HEK293T (cell line): ENCODE data around the gene CRTC2.

ENCODE experiments used
- CTCF ChIA-PET: fragments of 350-600 bp; formaldehyde crosslinking; extraction: SDS; loops from one replicate; lab custom pipeline; 2021; ENCODE audit warnings: antibody characterized with exemption, inconsistent platforms; lab: Yijun Ruan, JAX
- POLR2A ChIA-PET: fragments of 350-600 bp; formaldehyde crosslinking; extraction: SDS; loops from one replicate; lab custom pipeline; 2020; ENCODE audit warnings: antibody characterized with exemption, inconsistent platforms; lab: Yijun Ruan, JAX
- DNase-seq: peaks from one replicate; pipeline ENCODE4 v3.0.0; 2012; ENCODE audit warnings: mixed read lengths; ENCODE audit errors: extremely low spot score
- ARNT ChIP-seq: fragments of 450-650 bp; IDR thresholded peaks from 2 replicates; pipeline ENCODE4 v1.6.1; 2017; ENCODE audit warnings: mild to moderate bottlenecking
- BHLHE40 ChIP-seq: fragments of 450-650 bp; IDR thresholded peaks from 2 replicates; pipeline ENCODE4 v1.6.1; 2016; ENCODE audit warnings: mild to moderate bottlenecking, moderate library complexity, borderline replicate concordance
- CTBP1 ChIP-seq: fragments of 450-650 bp; IDR thresholded peaks from 2 replicates; pipeline ENCODE4 v1.6.1; 2016; ENCODE audit warnings: borderline replicate concordance
- ELF4 ChIP-seq: fragments of 450-650 bp; IDR thresholded peaks from 2 replicates; pipeline ENCODE4 v1.6.1; 2017; ENCODE audit warnings: antibody characterized with exemption
- FOXA1 ChIP-seq: fragments of 450-650 bp; IDR thresholded peaks from 2 replicates; pipeline ENCODE4 v1.6.1; 2016; ENCODE audit warnings: mild to moderate bottlenecking
- FOXK2 ChIP-seq: fragments of 450-650 bp; IDR thresholded peaks from 2 replicates; pipeline ENCODE4 v1.6.1; 2016; ENCODE audit warnings: mild to moderate bottlenecking
- FOXM1 ChIP-seq: fragments of 450-650 bp; IDR thresholded peaks from 2 replicates; pipeline ENCODE4 v1.6.1; 2017; ENCODE audit warnings: mild to moderate bottlenecking, borderline replicate concordance
- HDGF ChIP-seq: fragments of 450-650 bp; IDR thresholded peaks from 2 replicates; pipeline ENCODE4 v1.6.1; 2017; ENCODE audit warnings: antibody characterized with exemption, borderline replicate concordance
- L3MBTL2 ChIP-seq: fragments of 450-650 bp; conservative IDR thresholded peaks from 2 replicates; pipeline ENCODE4 v1.6.1; 2016; ENCODE audit warnings: mild to moderate bottlenecking
- LEF1 ChIP-seq: fragments of 450-650 bp; IDR thresholded peaks from 2 replicates; pipeline ENCODE4 v1.6.1; 2017; ENCODE audit warnings: mild to moderate bottlenecking, borderline replicate concordance
- NFRKB ChIP-seq: fragments of 450-650 bp; IDR thresholded peaks from 2 replicates; pipeline ENCODE4 v1.6.1; 2016; ENCODE audit warnings: mild to moderate bottlenecking, moderate library complexity
- PKNOX1 ChIP-seq: fragments of 450-650 bp; IDR thresholded peaks from 2 replicates; pipeline ENCODE4 v1.6.1; 2016
- SP1 ChIP-seq: fragments of 450-650 bp; IDR thresholded peaks from 2 replicates; pipeline ENCODE4 v1.6.1; 2017
- SUZ12 ChIP-seq: fragments of 450-650 bp; IDR thresholded peaks from 2 replicates; pipeline ENCODE4 v1.6.1; 2016; ENCODE audit warnings: mild to moderate bottlenecking
- TARDBP ChIP-seq: fragments of 450-650 bp; IDR thresholded peaks from 2 replicates; pipeline ENCODE4 v1.6.1; 2016
- ZNF384 ChIP-seq: fragments of 450-650 bp; IDR thresholded peaks from 2 replicates; pipeline ENCODE4 v1.6.1; 2016

CRTC2 gene

GRCh38 chr1:153926405-153926804 lies 32.0 kb downstream of the CRTC2 start:
- ChIA-PET CTCF (interaction anchor here (1.1 kb wide), 1 partner anchor 60 kb away, joined by 4 read pairs; the partner anchor contains the start of gene RAB13), POLR2A (interaction anchor here (0.6 to 1.3 kb wide), 3 partner anchors 20 to 41 kb away, joined by 3 to 4 read pairs (median 3); partner anchors contain the start of genes CREB3L4, DENND4B and SLC39A1)
- no peak for DNase-seq
- TF ChIP-seq ARNT (no peak), FOXK2 (no peak), TARDBP (no peak), LEF1 (no peak), PKNOX1 (no peak), NFRKB (no peak), CTBP1 (no peak), ELF4 (no peak), FOXA1 (no peak), BHLHE40 (no peak), FOXM1 (no peak), HDGF (no peak), ZNF384 (no peak), L3MBTL2 (no peak), SP1 (no peak), SUZ12 (no peak)

GRCh38 chr1:153922972-153923925 lies 35.2 kb downstream of the CRTC2 start, which contains the start of gene GATAD2B:
Gene GATAD2B (minus strand): TSS chr1:153922972. CDS start chr1:153828347, 94,625 bp downstream.
- POLR2A ChIA-PET: interaction anchor here (0.6 to 5.4 kb wide), 25 partner anchors 10 to 147 kb away, joined by 3 to 45 read pairs (median 6); partner anchors contain the start of genes CREB3L4, CRTC2, DENND4B and JTB
- CTCF ChIA-PET: interaction anchor here (0.5 to 1.5 kb wide), 7 partner anchors 23 to 124 kb away, joined by 3 to 5 read pairs (median 3); partner anchors contain the start of genes DENND4B, JTB and RAB13
- peak; percentile 99 for DNase-seq
- TF ChIP-seq SUZ12 (no peak), FOXM1 (no peak), ZNF384 (peak; percentile 93), BHLHE40 (no peak), FOXK2 (no peak), ELF4 (no peak), CTBP1 (no peak), FOXA1 (no peak), TARDBP (no peak), NFRKB (no peak), LEF1 (no peak), HDGF (no peak), ARNT (no peak), L3MBTL2 (peak; percentile 82), SP1 (no peak), PKNOX1 (peak; percentile 100)

GRCh38 chr1:153922076-153922971 lies 36.1 kb downstream of the CRTC2 start:
- ChIA-PET CTCF (interaction anchor here (0.7 to 1.5 kb wide), 5 partner anchors 24 to 64 kb away, joined by 3 to 5 read pairs (median 3); partner anchors contain the start of genes DENND4B, RAB13 and SLC39A1), POLR2A (interaction anchor here (0.6 to 5.4 kb wide), 27 partner anchors 9 to 139 kb away, joined by 3 to 45 read pairs (median 5); partner anchors contain the start of genes CREB3L4, CRTC2, DENND4B and JTB)
- TF ChIP-seq CTBP1 (no peak), ARNT (no peak), NFRKB (no peak), PKNOX1 (no peak), LEF1 (no peak), FOXM1 (no peak), L3MBTL2 (peak; percentile 37; the same call in 1 of the 2 replicates), SUZ12 (no peak)
- peak; percentile 70 for DNase-seq

GRCh38 chr1:153921803-153922075 lies 36.7 kb downstream of the CRTC2 start:
- ChIA-PET CTCF (interaction anchor here (0.6 to 0.9 kb wide), 3 partner anchors 16 to 46 kb away, joined by 3 read pairs; partner anchors contain the start of gene DENND4B), POLR2A (interaction anchor here (0.9 to 5.4 kb wide), 17 partner anchors 9 to 138 kb away, joined by 3 to 45 read pairs (median 8); partner anchors contain the start of genes CREB3L4, DENND4B, JTB and SLC39A1)
- peak; percentile 23 for DNase-seq
- no peak for TF ChIP-seq CTBP1
- no peak for TF ChIP-seq FOXK2
- no peak for TF ChIP-seq ELF4
- TF ChIP-seq L3MBTL2: no peak
- no peak for TF ChIP-seq ZNF384
- no peak for TF ChIP-seq FOXA1
- no peak for TF ChIP-seq LEF1
- TF ChIP-seq TARDBP: no peak
- no peak for TF ChIP-seq BHLHE40
- no peak for TF ChIP-seq PKNOX1
